NK-92 treated with Interleukin-12 subunit alpha and Interleukin-12 subunit beta, amount 100 ng/mL, for 24 hours (cell line): ENCODE data around the gene ATP9B.

Experiments used
- DNase-seq: peaks from one replicate; lab custom pipeline; 2025; lab: John Stamatoyannopoulos, UW

The ATP9B gene

DNA sequence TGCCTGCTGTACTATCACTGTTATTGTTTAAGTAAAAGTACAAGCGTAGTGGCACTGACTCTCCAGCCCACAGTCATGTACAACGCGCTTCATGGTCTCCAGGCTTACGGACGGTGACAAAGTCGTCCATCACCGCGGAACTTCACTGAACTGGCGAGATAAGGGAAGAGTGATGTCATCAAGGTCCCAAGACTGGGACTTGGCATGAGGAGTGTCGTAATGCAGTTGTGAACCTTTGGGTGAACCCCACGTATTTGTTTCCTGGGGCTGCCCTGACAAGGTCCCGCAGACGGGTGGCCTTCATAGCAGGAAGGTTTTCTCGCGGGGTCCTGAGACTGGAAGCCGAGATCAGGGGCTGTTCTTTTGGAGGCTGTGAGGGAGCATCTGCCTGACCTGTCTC lies 343.8 kb downstream of the ATP9B start:
- no peak for DNase-seq

DNA sequence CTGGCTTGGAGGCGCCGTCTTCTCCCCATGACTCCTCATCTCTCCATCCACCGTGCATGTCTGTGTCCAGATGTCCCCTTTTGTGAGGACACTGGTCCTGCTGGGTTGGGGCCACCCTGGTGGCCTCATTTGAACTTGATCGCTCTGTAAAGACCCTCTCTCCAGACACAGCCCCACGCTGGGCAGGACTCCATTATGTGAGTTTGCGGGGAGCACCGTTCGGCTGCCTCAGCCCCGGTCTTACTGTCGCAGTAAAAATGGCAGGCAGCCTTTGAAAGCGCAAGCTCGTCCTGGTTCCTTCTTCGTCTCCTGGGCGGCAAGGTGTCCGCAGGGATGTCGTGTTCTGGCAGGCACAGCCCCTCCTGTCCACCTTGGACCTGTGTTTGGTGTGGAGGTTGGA lies 344.2 kb downstream of the ATP9B start:
- no peak for DNase-seq

DNA sequence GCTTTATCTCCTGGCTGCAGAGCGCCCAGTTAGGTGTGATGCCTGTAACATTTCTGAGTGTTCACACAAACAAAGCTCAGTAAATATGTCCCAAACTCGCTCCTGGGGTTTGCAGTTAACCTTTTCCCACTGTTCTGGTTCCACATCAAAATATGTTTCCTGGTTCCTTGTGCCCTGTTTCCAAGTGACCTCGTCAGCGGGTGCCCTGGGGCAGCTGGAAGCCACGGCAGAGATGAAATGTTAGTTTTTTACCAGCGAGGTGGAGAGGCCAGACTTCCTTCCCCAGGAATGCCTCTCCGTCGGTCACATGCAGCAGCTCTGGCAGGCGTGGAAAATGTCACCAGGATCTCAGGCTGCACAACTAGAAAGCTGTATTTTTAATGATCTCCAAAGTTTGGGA lies 344.7 kb downstream of the ATP9B start:
- DNase-seq, result no peak

DNA sequence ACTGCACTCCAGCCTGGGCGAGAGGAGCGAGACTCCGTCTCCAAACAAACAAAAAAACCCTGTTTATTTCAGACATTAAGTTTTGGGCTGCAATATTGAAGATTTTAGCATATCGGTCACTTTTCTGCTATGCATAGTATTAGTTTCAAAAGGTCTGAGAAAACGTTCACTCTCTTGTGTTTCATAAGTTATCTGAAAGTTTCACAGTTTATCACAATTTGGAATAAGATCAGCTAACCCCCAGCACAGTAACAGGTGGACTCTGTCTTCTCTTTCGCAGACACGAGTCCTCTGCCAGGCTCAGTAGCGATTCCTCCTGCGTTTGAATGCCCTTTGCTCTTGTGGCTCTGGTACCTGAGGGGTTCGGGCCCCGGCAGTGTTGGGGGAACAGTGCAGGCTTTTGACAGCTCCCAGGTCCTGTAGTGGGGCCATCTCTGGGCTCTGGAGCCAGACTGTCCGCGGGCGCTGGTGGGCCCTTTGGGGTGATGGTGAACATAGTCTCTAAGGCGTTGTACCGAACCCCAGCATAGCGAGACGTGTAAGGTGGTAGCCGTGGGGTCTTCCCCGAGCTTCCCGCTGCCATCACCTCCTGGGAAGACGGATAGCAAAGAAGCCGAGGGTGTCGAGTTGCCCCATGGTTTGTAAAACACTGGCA lies 347.0 kb downstream of the ATP9B start:
- DNase-seq, result no peak

DNA sequence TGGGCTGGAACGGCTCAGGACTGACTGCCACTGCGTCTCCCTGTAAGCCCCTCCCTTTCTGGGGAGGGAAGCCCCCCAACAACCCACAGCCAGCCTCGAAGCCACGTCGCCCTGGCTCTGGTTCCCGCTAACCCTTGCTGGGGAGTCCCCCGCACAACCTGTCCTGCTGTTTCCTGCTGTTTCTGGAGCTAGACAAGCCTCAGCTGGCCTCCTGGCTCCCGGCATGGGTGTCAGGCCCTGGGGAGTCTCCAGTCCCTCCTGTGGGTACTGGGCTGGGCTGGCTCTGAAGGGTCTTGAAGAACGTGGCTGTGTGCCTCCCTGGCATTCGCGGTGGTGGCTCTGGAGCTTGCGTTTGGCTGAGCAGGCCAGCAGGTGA lies 347.5 kb downstream of the ATP9B start:
- DNase-seq, result no peak

DNA sequence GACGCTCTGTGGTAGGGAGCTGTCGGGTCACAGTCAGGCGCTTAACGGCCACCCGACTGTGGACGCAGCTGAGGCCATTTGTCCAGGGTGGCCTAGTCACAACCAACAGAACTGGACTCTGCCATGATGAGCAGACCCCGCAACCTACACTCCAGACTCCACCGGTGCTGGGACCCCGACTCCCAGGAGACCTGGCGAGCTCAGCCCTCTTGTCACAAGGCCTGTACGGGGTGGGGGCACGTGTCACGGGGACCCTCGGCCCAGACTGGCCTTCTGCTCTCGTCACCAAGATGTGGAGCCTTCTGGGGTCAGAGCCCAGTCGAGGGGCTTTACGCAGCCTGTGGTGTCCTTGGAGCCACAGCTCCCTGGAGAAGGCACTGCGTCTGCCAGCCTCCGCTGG lies 349.0 kb downstream of the ATP9B start:
- DNase-seq, result no peak

DNA sequence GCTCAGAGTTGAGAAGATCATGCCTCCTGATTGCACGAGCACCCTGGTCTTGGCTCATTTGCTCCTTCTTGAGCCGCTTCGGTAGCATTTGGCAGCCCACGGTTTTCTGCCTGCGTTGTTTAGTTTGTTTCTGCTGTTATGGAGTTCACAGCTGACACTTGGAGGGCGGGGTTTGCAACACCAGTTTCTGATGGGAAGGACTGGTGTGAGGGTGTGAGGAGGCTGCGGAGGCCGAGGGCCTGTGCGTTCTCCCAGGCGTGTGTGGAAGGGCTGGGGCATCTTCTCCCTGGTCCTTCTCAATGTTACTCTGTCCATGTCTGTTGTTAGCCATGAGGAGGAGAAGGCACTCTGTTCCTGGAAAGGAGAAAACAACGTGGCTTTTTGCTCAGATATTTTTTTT lies 349.4 kb downstream of the ATP9B start:
- no peak for DNase-seq

DNA sequence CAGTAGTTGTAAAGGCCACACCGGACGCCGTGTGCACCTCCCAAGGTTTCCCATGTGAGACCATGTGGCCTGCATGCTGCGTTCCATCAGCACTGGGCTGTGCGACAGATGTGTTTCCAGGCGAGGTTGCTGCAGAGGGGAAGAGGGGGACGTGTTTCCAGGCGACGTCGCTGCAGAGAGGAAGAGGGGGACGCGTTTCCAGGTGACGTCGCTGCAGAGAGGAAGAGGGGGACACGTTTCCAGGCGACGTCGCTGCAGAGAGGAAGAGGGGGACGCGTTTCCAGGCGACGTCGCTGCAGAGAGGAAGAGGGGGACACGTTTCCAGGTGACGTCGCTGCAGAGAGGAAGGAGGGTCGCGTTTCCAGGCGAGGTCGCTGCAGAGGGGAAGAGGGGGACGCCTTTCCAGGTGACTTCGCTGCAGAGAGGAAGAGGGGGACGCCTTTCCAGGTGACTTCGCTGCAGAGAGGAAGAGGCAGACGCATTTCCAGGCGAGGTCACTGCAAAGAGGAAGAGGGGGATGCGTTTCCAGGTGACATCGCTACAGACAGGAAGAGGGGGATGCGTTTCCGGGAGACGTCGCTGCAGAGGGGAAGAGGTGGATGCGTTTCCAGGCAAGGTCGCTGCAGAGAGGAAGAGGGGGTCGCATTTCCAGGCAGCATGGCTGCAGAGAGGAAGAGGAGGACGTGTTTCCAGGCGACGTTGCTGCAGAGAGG lies 351.0 kb downstream of the ATP9B start:
- no peak for DNase-seq

DNA sequence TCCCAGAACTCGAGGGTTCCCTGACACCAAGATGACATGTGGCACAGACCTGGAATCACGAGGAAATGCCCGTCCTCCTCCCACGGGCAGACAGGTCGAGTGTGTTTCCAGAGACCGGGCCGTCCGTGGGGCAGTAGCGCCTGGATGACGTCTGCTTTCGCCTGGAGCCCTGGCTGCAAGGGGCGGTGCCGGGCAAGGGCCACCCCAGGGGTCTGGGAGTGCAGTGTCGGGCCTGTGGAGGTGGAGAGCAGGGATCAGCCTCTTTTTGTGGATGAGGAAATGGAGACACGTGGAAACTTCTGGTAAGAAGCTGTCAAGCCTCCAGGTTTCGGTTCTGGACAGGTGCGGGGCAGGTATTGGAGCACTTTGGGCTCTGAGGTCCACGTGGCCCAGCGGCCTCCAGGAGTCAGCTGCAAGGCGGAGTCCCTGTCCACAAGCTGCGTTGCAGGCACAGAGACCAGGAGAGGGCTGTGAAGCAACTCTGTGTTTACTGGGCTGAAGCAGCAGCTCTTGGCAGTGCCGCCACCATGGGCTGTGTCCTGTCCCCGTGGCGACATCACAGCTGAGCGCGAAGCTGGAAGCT lies 352.2 kb downstream of the ATP9B start:
- no peak for DNase-seq

DNA sequence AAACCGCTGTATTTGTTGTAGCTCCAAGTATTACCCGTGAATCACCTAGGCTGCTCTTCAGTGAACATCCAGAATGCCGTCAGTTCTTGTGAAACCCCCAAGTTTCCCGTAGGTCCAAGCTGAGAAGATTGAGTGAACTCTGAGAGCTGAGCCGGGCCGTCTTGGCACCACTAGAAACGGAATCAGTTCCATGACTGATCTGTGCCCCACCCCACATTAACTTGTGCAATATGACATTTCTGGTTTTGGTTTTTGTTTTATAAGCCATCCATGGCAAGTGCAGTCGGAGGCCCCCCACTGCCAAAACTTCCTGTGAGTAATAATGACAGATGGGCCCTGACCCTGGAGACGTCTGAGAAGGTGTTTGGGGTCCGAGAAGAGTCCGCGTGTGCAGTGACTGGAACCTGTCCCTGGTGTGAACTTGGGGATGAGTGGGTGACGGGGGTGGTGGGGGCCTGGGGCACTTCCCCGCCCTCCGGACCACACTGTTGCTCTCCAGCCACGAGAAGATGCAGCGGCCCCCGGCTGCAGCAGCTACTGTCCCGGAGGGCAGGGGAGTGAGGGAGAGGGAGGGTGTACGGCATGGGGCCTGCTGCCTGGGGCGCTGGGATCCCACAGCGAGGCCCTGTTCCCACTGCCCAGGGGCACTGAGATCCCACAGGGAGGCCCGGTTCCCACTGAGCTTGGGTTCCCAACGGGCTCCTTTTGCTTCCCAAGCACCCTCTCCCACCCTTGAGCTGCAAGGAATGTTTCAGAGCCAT lies 353.0 kb downstream of the ATP9B start:
- no peak for DNase-seq

DNA sequence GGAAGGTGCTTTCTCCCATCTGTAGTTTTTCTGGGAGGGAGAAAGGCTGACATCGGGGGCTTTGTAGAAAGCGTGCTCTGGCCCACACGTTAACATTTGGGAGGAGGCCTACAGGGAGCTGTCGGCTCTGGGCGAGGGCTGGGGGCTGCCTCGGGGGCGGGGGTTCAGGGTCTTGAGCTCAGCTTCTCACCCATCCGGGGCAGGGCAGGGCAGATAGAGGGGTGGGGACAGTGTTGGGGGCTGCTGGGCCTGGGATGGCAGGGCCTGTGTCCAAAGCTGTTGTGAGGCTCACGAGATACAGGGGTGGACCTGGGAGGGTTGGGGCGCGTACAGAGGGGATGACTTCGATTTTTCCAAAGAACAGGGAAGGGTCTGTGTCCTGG lies 353.6 kb downstream of the ATP9B start:
- no peak for DNase-seq

DNA sequence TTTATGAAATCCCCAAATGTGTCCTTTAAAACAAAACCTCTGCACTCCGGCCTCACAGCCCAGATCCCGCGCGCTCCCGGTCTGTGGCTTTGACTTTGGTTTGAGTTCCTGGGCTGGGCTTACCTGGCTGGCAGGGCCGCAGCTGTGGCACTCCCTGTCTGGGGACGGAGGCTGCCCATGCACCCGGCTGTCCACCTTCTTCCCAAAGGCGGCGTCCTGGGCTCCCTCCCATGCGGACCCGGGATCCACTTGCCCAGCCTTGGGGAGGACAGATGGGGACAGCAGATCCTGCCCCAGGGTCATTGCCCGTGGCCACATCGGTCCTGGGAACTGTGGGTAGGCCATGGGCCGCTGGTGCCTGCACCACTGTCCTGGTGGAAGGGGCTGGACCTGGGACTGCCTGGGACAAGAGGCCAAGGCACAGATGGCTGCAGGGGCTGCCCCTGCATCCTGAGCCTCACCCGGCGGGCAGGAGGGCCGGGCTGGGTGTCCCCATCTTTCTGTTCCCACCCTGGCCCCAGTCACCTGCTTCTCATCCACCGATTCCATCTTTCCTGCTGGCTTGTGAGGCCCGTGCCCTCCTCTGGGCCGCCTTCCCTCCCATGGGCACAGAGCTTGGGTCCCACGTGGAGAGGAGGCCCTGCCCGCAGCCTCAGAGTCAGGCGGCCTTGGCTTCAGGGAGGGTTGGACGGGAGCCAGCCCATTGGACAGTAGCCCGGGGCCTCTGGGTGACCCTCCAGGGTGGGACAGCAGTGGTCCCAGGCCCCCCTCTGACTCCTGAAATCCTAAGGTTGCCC lies 354.2 kb downstream of the ATP9B start:
- DNase-seq, result no peak

DNA sequence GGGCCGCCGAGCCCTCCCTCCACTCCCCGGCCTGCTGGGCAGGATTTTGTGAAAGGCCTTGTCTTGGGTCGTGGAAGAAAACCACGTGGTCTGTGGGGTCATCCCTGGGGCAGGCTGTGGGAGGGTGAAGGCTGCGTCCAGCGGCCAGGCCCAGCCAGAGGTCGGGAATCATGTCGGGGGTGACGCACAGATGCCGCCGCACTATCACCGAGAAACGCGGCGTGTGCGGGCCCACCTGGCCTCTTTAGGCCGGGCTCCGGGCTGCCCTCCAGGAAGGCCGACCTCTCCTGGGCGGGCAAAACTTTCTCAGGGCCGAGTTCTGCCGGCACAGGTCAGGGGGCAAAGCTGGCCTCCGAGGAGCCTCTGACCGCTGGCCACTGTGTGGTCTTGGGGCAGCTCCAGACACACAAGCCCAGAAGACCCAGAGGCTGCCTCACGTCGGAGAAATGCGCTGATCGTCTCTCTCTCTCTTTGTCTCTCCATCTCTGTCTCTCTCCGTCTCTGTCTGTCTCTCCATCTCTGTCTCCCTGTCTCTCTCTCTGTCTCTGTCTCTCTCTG lies 354.9 kb downstream of the ATP9B start:
- no peak for DNase-seq

DNA sequence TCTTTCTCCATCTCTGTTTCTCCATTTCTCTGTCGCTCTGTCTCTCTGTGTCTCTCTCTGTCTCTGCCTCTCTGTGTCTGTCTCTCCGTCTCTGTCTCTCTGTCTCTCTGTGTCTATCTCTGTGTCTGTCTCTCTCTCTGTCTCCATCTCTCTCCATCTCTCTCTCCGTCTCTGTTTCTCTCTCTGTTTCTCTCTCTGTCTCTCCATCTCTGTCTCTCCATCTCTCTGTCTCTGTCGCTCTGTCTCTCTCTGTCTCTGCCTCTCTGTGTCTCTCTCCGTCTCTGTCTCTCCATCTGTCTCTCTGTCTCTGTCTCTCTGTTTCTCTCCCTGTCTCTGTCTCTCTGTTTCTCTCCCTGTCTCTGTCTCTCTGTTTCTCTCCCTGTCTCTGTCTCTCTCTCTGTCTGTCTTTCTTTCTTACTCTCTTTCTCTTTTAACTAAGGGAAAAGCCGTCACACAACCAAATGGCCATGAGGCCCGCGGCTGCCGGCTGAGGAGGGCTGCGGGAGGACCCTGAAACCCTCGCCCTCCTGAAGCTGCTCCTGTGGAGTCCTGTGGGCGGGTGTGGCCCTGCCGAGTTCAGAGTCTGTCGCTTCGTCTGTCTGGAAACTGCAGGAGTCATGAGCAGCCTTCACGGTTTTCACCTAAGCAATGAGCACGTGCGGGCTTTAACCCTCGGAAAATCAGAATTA lies 355.8 kb downstream of the ATP9B start:
- no peak for DNase-seq

DNA sequence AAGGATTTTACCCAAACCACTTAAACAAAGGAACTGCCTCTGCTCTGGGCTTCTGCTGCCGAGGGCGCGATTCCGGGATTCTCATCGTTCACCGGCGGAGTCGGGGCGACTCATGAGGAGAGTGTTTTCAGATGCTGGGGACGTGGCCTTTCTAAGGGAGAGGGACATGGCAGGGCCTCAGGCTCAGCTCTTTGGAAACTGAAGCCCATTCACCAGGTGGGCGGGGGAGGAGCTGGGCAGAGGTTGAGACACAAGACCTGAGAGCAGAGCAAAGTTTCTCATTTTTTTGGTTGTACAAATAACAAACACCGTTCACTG lies 356.3 kb downstream of the ATP9B start:
- no peak for DNase-seq

DNA sequence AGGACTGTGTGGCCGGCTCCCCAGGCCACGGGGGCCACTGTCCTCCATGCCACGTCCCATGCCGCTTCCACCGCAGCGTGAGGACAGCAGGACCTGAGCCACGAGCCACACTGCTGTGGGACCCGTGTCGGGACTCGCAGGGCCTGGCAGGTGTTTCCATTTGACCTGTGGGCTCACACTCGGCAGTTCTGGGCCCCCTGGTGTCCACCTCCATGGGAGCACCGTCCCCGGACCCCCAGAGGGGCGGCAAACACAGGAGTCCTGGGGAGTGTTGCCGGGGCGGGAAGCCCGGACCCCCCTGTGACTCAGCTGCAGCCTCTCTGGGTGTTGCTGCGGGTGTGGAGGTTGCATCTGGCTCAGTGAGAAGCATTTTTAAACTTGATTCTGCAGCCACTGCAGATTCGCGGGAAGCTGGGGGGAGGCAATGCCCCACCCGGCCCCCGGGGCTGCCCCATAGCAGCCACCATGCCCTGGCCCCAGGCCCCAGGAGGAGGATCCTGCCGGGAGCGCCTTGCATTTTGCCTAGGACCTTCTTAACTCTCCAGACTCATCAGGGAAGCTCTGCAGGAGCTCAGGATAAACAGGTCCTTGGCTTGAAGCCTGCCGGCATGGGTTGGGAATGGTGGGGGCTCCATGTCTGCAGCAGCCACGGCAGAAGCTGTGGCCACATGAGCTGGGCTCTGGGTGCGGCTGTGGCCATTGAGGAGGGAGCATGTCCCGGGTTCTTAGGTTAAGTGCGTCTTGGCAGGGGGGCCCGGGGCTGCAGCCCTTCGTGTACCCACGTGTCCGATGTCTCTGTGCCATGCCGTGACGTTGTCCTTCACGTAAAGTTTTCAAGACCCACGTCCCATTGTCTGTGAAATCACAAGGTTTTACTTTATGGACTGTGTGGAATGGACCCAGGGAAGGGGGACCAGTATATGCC lies 357.4 kb downstream of the ATP9B start:
- no peak for DNase-seq

DNA sequence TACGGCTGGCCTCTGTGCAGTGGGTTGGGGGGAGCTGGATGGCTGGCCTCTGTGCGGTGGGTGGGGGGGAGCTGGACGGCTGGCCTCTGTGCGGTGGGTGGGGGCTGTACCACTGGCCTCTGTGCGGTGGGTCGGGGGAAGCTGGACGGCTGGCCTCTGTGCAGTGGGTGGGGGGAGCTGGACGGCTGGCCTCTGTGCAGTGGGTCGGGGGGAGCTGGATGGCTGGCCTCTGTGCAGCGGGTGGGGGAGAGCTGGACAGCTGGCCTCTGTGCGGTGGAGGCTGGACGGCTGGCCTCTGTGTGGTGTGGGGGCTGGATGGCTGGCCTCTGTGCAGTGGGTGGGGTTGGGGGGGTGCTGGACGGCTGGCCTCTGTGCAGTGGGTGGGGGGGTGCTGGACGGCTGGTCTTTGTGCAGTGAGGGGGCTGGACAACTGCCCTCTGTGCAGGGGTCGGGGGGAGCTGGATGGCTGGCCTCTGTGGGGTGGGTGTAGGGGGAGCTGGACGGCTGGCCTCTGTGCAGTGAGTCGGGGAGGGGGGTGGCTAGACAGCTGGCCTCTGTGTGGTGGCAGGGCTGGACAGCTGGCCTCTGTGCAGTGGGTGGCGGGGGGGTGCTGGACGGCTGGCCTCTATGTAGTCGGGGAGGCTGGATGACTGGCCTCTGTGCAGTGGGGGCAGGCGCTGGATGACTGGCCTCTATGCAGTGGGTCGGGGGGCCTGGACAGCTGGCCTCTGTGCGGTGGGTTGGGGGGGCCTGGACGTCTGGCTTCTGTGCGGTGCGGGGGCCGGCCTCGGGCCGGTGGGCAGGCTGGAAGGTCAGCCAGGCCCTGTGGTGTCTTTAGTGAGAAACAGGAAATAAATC lies 358.4 kb downstream of the ATP9B start:
- no peak for DNase-seq
